B cell (primary cell): ENCODE measurements around the gene NCKAP1. TPM values are rescaled to one million over a fixed set of nuclear protein-coding genes. Genes with fewer than 3 reads are reported as not detected.

Source experiments
- ATAC-seq: fragments of 200-7000 bp; cut with Tn5 transposase; one replicate; pipeline ENCODE4 v1.10.0; 2021; ENCODE audit warnings: low read depth, mild to moderate bottlenecking, moderate number of reproducible peaks, moderate library complexity
- CTCF ChIA-PET: fragments of 350-600 bp; sonication (Branson Sonifier 250); formaldehyde crosslinking; loops from one replicate; lab custom pipeline; 2021; ENCODE audit warnings: antibody characterized with exemption, inconsistent platforms; lab: Charles Lee
- POLR2A ChIA-PET: fragments of 350-600 bp; sonication (Branson Sonifier 250); formaldehyde crosslinking; loops from one replicate; lab custom pipeline; 2021; ENCODE audit warnings: antibody characterized with exemption; lab: Charles Lee
- DNase-seq: peaks from one replicate; pipeline ENCODE4 v3.0.0; 2013
- H2AFZ ChIP-seq: 2 replicates; pipeline ENCODE4 v1.6.1; 2012; ENCODE audit warnings: mild to moderate bottlenecking, low read depth, low read length; ENCODE audit not compliant: insufficient read depth, poor library complexity, severe bottlenecking
- H3K27ac ChIP-seq, 2 donors: 1 replicate in 1 of 2; 2 replicates in 1 of 2; pipeline ENCODE4 v1.5.1; 2012 to 2013; ENCODE audit warnings: low read length in 2 of 2, mild to moderate bottlenecking in 2 of 2, moderate library complexity in 1 of 2
- H3K27me3 ChIP-seq, 4 experiments: fragments of 200-600 bp in 1 of 4; sonication (generic) in 1 of 4; replicated peaks in 1 of 4; 1 replicate in 2 of 4; 2 replicates in 2 of 4; pipeline versions ENCODE4 v1.6.1 to v1.7.0; 2013 to 2016; ENCODE audit warnings: low read length in 3 of 4, mild to moderate bottlenecking in 2 of 4, mixed read lengths in 1 of 4, moderate library complexity in 1 of 4; ENCODE audit not compliant: insufficient read depth in 4 of 4, control insufficient read depth in 3 of 4; ENCODE audit errors: control extremely low read depth in 1 of 4
- H3K36me3 ChIP-seq, 2 experiments: replicated peaks in 1 of 2; 1 replicate in 1 of 2; 2 replicates in 1 of 2; pipeline versions ENCODE4 v1.6.1 to v1.7.1; 2013; ENCODE audit warnings: low read length in 1 of 2; ENCODE audit not compliant: insufficient read depth in 2 of 2, control insufficient read depth in 1 of 2; ENCODE audit errors: control extremely low read depth in 1 of 2, extremely low read depth in 1 of 2
- H3K4me1 ChIP-seq, 2 donors: fragments of 200-600 bp in 1 of 2; sonication (generic) in 1 of 2; 1 replicate in 1 of 2; 2 replicates in 1 of 2; pipeline versions ENCODE4 v1.5.1 to v1.6.1; 2013 to 2017; ENCODE audit warnings: low read length in 2 of 2; ENCODE audit not compliant: control insufficient read depth in 2 of 2, insufficient read depth in 2 of 2
- H3K4me2 ChIP-seq: replicated peaks from 2 replicates; pipeline ENCODE3; 2012; ENCODE audit warnings: mild to moderate bottlenecking, low read depth, low read length; ENCODE audit not compliant: poor library complexity, severe bottlenecking
- H3K4me3 ChIP-seq, 5 experiments: fragments of 200-600 bp in 1 of 5; sonication (generic) in 1 of 5; 1 replicate in 3 of 5; 2 replicates in 2 of 5; pipeline versions ENCODE4 v1.5.1 to v1.7.0; 2011 to 2016; ENCODE audit warnings: low read length in 4 of 5, mild to moderate bottlenecking in 4 of 5, low read depth in 2 of 5, control low read depth in 1 of 5, moderate library complexity in 1 of 5; ENCODE audit not compliant: insufficient read depth in 1 of 5; ENCODE audit errors: control extremely low read depth in 1 of 5, extremely low read depth in 1 of 5
- H3K79me2 ChIP-seq: fragments of 200-600 bp; sonication (generic); one replicate; pipeline ENCODE4 v1.6.0; 2016; ENCODE audit warnings: low read length; ENCODE audit not compliant: control insufficient read depth, insufficient read depth
- H3K9ac ChIP-seq: fragments of 200-600 bp; sonication (generic); 2 replicates; pipeline ENCODE4 v1.6.1; 2017; ENCODE audit warnings: mild to moderate bottlenecking, low read length, moderate library complexity
- H3K9me3 ChIP-seq, 3 donors: one replicate each; pipeline versions ENCODE4 v1.6.1 to v1.7.1; 2013; ENCODE audit warnings: low read length in 2 of 3; ENCODE audit not compliant: control insufficient read depth in 2 of 3, insufficient read depth in 1 of 3; ENCODE audit errors: control extremely low read depth in 1 of 3
- H4K20me1 ChIP-seq: 2 replicates; pipeline ENCODE4 v1.6.0; 2012; ENCODE audit warnings: mild to moderate bottlenecking, low read length; ENCODE audit not compliant: insufficient read depth, control insufficient read depth, poor library complexity, severe bottlenecking
- H3K27ac Mint-ChIP-seq: one replicate; pipeline ENCODE4 v1.8.0; 2021; ENCODE audit warnings: mixed read lengths
- H3K27me3 Mint-ChIP-seq: one replicate; pipeline ENCODE4 v1.8.0; 2021; ENCODE audit warnings: mixed read lengths
- H3K4me1 Mint-ChIP-seq: one replicate; pipeline ENCODE4 v1.8.0; 2021; ENCODE audit warnings: mixed read lengths
- H3K4me3 Mint-ChIP-seq: one replicate; pipeline ENCODE4 v1.8.0; 2021; ENCODE audit warnings: mixed read lengths
- H3K9me3 Mint-ChIP-seq: one replicate; pipeline ENCODE4 v1.8.0; 2022; ENCODE audit warnings: mixed read lengths; ENCODE audit not compliant: insufficient read depth
- CTCF ChIP-seq: fragments of 200-600 bp; IDR thresholded peaks from one replicate; pipeline ENCODE4 v1.8.0; 2022; ENCODE audit warnings: antibody characterized with exemption, mild to moderate bottlenecking
- EZH2 ChIP-seq: IDR thresholded peaks from 2 replicates; pipeline ENCODE4 v1.6.1; 2012; ENCODE audit warnings: borderline replicate concordance, low read depth, mild to moderate bottlenecking, moderate library complexity, low read length; ENCODE audit not compliant: insufficient read depth, poor library complexity, severe bottlenecking
- WGBS: methylation state at CpG from one replicate; pipeline ENCODE4 v1.1.5; 2013; ENCODE audit warnings: missing lambda C conversion rate; ENCODE audit not compliant: insufficient coverage; 5-methylcytosine and 5-hydroxymethylcytosine counted together
- intact Hi-C: fragments of 100-400 bp; cut with micrococcal nuclease; formaldehyde crosslinking; loops from one replicate; pipeline ENCODE4 v1.10.0; 2022
- polyA plus RNA-seq: library from polyadenylated mRNA; depleted of rRNA; stranded (reverse); fragments of >200 nt; gene quantifications from 2 replicates; pipeline ENCODE4 v1.2.3, GENCODE V29; 2012
- total RNA-seq, 2 donors: library from RNA; stranded (reverse); fragments of 120-200 nt in 1 of 2; gene quantifications; 1 replicate in 1 of 2; 2 replicates in 1 of 2; pipeline versions ENCODE4 v1.2.3 to v1.2.4, GENCODE V29; 2013 to 2022

NCKAP1 gene
- total and polyA plus RNA-seq, 2 donors (not counting 1 experiment from before 2014, with no cell fraction given) = 0.05 TPM; not detected in 1

DNA sequence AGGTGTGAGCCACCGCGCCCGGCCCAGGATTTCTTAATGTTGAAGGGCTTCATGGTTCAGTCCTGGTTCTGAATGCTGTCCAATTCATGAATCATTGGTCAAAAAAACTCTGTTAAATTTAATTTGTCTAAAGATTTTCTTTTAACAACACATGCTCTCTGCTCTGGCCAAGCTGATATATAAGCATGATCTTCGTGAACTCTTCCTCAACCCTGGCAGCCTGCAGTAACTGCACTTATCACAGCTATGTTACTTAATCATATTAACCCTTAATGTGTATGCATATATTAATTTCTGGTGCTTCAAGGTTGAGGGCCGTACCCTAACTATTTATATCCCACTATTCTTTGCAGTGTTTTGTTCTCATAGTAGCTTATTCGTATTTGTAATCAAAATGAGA lies 142.5 kb downstream of the NCKAP1 start:
- no peak overlapping the region for H3K9ac ChIP-seq
- no peak overlapping the region for H3K4me2 ChIP-seq
- H3K36me3 ChIP-seq = no peaks in the 10 kb centered on the region
- no peak overlapping the region for H3K27ac ChIP-seq
- TF ChIP-seq EZH2 (no peak), CTCF (no peak)
- peaks cover 0 to 6% (median 0%) of the 10 kb centered on the region in 3 donors for H3K9me3 ChIP-seq
- no peak overlapping the region for H3K4me3 ChIP-seq
- H4K20me1 ChIP-seq = no peaks in the 10 kb centered on the region
- no peaks in the 10 kb centered on the region for H3K9me3 Mint-ChIP-seq
- H3K4me3 Mint-ChIP-seq = no peak overlapping the region
- WGBS = no CpG with 5 or more reads among the region's 6 CpGs
- no peaks in the 10 kb centered on the region for H3K27me3 Mint-ChIP-seq
- H3K4me1 ChIP-seq = no peaks in the 10 kb centered on the region
- no peaks in the 10 kb centered on the region for H3K79me2 ChIP-seq
- no peaks in the 10 kb centered on the region for H3K27me3 ChIP-seq
- ATAC-seq = no peak
- no peak overlapping the region for H2AFZ ChIP-seq
- CTCF ChIA-PET = no interaction called here
- no peak for DNase-seq
- H3K4me1 Mint-ChIP-seq = no peaks in the 10 kb centered on the region
- no peak overlapping the region for H3K27ac Mint-ChIP-seq
- POLR2A ChIA-PET = no interaction called here
- intact Hi-C loops = no loop called here

GRCh38 chr2:182895169-182895568 lies 143.1 kb downstream of the NCKAP1 start:
- no peak for ATAC-seq
- Mint-ChIP-seq H3K4me3 (no peak overlapping the region), H3K9me3 (no peaks in the 10 kb centered on the region), H3K27me3 (no peaks in the 10 kb centered on the region), H3K4me1 (no peaks in the 10 kb centered on the region), H3K27ac (no peak overlapping the region)
- H3K79me2 ChIP-seq = no peaks in the 10 kb centered on the region
- H3K4me1 ChIP-seq = no peaks in the 10 kb centered on the region
- TF ChIP-seq CTCF = no peak
- TF ChIP-seq EZH2 = no peak
- WGBS = 88% methylated on average over 4 of the region's 4 CpGs
- H3K27me3 ChIP-seq = no peaks in the 10 kb centered on the region
- no peak overlapping the region for H3K4me3 ChIP-seq
- DNase-seq = no peak
- ChIA-PET POLR2A (no interaction called here), CTCF (no interaction called here)
- H3K36me3 ChIP-seq = no peaks in the 10 kb centered on the region
- no peak overlapping the region for H3K27ac ChIP-seq
- intact Hi-C loops = no loop called here
- no peak overlapping the region for H2AFZ ChIP-seq
- no peaks in the 10 kb centered on the region for H4K20me1 ChIP-seq
- H3K9me3 ChIP-seq = peaks cover 0 to 6% (median 0%) of the 10 kb centered on the region in 3 donors
- no peak overlapping the region for H3K9ac ChIP-seq
- H3K4me2 ChIP-seq = no peak overlapping the region
